ENCODE measurements around the gene SARNP.

Gene SARNP

DNA sequence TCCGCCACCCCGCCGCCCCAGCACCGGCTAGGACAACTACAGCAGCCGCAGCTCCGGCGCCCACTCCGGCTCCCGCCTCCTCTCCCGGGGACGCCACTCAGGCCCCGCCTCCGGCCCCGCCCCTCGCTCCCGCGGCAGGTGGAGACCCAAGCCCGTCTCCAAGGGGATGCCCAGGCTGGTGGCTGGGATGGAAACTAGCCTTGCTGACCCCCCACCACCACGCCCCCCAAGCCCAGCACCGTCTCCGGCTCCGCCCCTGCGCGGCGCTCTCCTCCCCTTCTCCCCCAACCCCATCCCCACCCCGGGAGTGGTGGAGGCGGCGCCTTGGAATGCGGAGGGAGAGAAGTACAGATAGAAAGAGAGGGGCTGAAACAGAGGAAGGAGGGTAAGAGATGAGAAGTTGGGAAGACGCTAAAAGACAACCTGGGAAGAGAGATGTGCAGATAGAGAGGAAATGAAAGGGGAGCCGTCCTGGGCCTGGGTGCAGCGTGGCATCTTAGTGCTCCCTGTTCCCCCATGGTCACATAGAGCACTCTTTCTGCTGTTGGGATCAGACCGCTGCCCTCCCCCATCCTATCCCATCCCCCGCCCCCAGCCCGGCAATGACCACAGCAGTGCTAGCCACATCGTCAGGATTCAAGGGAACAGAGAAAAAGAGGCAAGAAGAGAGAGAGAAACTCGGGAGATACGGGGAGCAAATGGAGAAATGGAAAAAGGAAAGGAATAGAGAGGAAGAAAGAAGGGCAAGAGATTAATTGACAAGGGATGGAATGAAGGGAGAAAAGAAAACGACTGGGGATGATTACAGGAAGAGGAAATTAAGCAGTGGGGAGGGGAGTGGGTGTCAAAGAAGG is 109.5 kb downstream of the SARNP start, which contains the start of gene ITGA7:
Gene ITGA7 (minus strand): TSS at position 64 of the 854 bp plus-strand sequence. CDS start 222 bp downstream, outside the sequence.
- peak; percentile 78 for DNase-seq (ENCODE audit: low spot score)

Data from Ammon's horn (tissue), 1 donor.